B cell (primary cell): Measurements from ENCODE around the gene GABRR2.

Experiments
- EZH2 ChIP-seq: IDR thresholded peaks from 2 replicates; pipeline ENCODE4 v1.6.1; 2012; ENCODE audit warnings: borderline replicate concordance, low read depth, mild to moderate bottlenecking, moderate library complexity, low read length; ENCODE audit not compliant: insufficient read depth, poor library complexity, severe bottlenecking
- TF ChIP-seq, protein P1 (sequence below): fragments of 200-600 bp; IDR thresholded peaks from one replicate; pipeline ENCODE4 v1.8.0; 2022; ENCODE audit warnings: antibody characterized with exemption, mild to moderate bottlenecking

DNA sequence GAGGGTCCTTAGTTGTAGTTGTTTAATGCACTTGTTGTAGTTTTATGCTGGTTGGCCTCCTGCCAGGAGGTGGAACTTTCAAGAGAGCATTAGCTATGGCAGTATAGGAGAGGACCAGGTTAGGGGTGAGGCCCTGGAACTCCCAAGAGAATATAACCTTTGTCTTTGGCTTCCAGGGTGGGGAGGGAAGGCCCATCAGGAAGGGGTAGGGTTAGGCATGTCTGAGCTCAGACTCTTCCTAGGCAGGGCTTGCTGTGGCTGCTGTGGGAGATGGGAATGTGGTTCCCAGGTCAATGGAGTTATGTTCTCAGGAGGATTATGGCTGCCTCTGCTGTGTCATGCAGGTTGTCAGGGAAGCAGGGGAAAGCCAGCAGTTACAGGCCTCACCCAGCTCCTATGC lies 77.9 kb downstream of the GABRR2 start:
- TF ChIP-seq, protein P1, sequence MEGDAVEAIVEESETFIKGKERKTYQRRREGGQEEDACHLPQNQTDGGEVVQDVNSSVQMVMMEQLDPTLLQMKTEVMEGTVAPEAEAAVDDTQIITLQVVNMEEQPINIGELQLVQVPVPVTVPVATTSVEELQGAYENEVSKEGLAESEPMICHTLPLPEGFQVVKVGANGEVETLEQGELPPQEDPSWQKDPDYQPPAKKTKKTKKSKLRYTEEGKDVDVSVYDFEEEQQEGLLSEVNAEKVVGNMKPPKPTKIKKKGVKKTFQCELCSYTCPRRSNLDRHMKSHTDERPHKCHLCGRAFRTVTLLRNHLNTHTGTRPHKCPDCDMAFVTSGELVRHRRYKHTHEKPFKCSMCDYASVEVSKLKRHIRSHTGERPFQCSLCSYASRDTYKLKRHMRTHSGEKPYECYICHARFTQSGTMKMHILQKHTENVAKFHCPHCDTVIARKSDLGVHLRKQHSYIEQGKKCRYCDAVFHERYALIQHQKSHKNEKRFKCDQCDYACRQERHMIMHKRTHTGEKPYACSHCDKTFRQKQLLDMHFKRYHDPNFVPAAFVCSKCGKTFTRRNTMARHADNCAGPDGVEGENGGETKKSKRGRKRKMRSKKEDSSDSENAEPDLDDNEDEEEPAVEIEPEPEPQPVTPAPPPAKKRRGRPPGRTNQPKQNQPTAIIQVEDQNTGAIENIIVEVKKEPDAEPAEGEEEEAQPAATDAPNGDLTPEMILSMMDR: no peak
- no peak for TF ChIP-seq EZH2
